Measurements from ENCODE around the gene BCKDHA.

- TF ChIP-seq, protein P1, sequence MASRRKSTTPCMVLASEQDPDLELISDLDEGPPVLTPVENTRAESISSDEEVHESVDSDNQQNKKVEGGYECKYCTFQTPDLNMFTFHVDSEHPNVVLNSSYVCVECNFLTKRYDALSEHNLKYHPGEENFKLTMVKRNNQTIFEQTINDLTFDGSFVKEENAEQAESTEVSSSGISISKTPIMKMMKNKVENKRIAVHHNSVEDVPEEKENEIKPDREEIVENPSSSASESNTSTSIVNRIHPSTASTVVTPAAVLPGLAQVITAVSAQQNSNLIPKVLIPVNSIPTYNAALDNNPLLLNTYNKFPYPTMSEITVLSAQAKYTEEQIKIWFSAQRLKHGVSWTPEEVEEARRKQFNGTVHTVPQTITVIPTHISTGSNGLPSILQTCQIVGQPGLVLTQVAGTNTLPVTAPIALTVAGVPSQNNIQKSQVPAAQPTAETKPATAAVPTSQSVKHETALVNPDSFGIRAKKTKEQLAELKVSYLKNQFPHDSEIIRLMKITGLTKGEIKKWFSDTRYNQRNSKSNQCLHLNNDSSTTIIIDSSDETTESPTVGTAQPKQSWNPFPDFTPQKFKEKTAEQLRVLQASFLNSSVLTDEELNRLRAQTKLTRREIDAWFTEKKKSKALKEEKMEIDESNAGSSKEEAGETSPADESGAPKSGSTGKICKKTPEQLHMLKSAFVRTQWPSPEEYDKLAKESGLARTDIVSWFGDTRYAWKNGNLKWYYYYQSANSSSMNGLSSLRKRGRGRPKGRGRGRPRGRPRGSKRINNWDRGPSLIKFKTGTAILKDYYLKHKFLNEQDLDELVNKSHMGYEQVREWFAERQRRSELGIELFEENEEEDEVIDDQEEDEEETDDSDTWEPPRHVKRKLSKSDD (conservative IDR thresholded peaks at IDR 0.05; ENCODE audit: low read length): no peak
- TF ChIP-seq, protein P2, sequence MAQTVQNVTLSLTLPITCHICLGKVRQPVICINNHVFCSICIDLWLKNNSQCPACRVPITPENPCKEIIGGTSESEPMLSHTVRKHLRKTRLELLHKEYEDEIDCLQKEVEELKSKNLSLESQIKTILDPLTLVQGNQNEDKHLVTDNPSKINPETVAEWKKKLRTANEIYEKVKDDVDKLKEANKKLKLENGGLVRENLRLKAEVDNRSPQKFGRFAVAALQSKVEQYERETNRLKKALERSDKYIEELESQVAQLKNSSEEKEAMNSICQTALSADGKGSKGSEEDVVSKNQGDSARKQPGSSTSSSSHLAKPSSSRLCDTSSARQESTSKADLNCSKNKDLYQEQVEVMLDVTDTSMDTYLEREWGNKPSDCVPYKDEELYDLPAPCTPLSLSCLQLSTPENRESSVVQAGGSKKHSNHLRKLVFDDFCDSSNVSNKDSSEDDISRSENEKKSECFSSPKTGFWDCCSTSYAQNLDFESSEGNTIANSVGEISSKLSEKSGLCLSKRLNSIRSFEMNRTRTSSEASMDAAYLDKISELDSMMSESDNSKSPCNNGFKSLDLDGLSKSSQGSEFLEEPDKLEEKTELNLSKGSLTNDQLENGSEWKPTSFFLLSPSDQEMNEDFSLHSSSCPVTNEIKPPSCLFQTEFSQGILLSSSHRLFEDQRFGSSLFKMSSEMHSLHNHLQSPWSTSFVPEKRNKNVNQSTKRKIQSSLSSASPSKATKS (CRISPR knock-in tag; IDR thresholded peaks at IDR 0.05): no peak
- TF ChIP-seq HEY1 (CRISPR knock-in tag; IDR thresholded peaks at IDR 0.05; ENCODE audit: borderline replicate concordance): no peak
- TF ChIP-seq, protein P3, sequence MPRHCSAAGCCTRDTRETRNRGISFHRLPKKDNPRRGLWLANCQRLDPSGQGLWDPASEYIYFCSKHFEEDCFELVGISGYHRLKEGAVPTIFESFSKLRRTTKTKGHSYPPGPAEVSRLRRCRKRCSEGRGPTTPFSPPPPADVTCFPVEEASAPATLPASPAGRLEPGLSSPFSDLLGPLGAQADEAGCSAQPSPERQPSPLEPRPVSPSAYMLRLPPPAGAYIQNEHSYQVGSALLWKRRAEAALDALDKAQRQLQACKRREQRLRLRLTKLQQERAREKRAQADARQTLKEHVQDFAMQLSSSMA (CRISPR knock-in tag; IDR thresholded peaks at IDR 0.05): no peak
- no peak for TF ChIP-seq EZH2 (IDR thresholded peaks at IDR 0.05; ENCODE audit: borderline replicate concordance, low read depth, low read length)
- no peak for TF ChIP-seq ZNF561 (CRISPR knock-in tag; conservative IDR thresholded peaks at IDR 0.05)
- TF ChIP-seq POLR2A (conservative IDR thresholded peaks at IDR 0.05): no peak
- TF ChIP-seq CEBPB (tag; IDR thresholded peaks at IDR 0.05): no peak
- TF ChIP-seq, protein P4, sequence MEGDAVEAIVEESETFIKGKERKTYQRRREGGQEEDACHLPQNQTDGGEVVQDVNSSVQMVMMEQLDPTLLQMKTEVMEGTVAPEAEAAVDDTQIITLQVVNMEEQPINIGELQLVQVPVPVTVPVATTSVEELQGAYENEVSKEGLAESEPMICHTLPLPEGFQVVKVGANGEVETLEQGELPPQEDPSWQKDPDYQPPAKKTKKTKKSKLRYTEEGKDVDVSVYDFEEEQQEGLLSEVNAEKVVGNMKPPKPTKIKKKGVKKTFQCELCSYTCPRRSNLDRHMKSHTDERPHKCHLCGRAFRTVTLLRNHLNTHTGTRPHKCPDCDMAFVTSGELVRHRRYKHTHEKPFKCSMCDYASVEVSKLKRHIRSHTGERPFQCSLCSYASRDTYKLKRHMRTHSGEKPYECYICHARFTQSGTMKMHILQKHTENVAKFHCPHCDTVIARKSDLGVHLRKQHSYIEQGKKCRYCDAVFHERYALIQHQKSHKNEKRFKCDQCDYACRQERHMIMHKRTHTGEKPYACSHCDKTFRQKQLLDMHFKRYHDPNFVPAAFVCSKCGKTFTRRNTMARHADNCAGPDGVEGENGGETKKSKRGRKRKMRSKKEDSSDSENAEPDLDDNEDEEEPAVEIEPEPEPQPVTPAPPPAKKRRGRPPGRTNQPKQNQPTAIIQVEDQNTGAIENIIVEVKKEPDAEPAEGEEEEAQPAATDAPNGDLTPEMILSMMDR (IDR thresholded peaks at IDR 0.05 in 2 of 3, conservative IDR thresholded peaks at IDR 0.05 in 1 of 3; ENCODE audit: insufficient read depth in 2 of 3, low read depth in 1 of 3, low read length in 3 of 3): no peak
Measured at GRCh38 chr19:41430922-41431321, 33.3 kb downstream of the BCKDHA start.

Measured in K562 (cell line).